ENCODE data around the gene ACTL6B.

Gene ACTL6B

DNA sequence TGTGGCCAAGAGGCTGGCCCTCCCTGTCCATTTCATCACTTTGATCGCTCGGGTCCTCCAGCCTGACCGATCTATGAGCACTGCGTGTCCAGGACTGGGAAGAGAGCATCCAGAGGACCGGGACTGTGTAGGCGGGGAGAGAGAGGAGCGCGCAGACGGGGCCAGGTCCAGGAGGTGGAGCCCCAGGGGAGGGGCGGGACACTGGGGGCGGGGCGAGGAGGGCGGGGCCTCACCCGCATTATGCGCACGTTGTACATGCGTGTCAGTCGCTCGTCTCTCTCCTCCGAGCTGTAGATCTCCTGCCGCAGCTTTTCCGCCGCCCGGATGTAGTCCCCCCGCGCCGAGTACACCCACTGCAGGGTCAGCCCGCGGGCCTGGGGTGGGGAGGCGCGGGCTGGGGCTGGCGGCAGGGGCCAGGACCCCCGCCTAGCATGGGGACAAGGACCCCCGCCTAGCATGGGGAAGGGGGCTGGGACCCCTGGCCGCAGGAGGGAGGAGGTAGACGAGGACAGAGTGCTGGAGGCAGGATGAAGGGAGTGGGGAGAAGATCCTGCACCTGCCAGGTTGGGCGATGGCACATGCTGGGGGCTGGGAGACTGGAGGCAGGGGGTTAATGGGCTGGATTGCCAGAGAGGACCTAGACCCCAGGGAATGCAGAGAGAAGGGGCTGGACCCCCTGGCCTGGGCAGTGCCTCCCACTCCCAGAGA, 29.6 kb downstream of the ACTL6B start:
- peak; percentile 87 for DNase-seq

DNA sequence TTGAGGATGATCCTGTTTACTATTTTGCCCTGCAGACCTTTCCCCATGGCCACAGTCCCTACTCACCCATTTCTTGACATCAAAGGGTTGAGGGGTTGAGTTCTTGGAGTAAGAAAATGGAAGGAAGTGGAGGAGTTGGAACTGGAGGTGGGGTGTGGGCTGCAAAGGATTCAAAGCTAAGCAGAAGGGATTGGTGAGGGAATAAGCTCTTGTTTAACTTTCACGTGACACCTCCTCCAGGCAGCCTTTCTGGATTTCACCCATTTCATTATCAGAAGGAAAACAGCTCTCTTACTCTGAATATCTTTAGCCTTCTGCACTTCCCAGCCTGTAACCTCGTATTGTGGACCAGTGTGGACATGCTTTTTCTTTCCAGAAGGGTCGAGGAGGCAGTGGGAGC, 30.2 kb downstream of the ACTL6B start:
- no peak for DNase-seq

DNA sequence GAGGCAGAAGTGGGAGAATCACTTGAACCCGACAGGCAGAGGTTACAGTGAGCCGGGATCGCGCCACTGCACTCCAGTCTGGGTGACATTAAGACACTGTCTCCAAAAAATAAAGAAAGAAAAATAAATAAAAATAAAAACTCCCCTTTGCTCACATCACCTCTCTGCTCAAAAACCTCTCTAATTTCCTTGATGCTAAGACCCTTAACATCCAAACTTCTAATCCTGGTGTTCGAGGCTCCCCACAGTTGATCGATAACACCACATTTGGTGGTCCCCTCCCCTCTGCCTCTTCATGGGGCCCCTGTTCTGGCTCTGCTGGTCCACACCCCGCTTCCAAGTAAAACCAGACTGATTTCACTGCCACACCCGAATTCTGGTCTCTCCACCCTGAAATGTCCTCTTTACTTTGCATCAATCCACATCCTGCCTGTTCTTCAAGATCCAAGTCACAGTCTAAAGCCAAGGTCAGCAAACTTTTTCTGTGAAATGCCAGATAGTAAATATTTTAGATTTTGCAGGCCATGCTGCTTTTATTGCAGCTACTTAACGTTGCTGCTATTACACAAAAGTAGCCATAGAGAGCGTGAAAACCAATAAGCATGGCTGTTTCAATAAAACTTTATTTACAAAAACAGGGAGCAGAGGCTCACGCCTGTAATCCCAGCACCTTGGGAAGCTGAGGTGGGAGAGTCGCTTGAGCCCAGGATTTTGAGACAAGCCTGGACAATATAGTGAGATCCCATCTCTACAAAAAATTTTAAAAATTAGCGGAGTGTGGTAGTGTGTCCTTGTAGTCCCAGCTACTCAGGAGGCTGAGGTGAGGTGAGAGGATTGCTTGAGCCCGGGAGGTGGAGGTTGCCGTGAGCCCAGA, 32.1 kb downstream of the ACTL6B start:
- no peak for DNase-seq

DNA sequence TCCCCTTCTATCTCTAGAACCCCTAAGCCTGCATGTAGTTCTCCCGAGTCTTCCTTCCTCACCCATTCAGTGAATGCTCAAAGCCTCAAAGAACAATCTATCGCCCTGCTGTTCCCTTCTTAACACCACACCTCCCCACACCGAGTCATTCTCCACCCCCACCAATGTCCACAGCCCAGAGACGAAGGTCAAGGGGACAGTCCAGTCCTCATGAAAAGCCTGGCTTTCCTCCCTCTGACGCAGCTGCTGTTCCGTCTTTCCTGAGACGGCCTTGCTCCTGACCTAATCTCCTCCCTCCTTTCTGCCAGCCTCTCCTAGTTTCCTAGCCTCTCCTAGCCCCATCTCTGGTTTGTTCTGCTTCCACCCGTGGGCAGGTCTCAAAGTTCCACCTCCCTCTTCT, 34.7 kb downstream of the ACTL6B start:
- DNase-seq = no peak

DNA sequence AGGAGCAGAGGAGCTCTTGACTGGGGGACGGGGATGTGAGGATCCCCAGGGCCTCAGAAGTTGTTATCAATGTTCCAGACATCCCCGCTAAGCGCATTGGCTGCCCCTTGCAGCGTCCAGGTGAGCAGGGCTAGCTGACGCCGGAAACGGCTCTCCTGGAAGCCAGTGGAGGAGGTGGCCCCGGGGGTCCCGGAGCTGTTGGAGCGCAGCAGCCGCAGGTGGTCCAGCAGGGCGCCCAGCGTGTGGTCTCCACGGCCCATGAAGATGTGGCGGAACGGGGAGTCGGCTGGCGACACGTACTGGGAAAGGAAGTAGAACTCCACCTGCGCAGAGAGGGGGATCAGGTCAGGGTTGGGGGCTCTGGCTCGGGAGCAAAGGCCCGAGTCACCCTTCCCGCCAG, 35.4 kb downstream of the ACTL6B start:
- no peak for DNase-seq

DNA sequence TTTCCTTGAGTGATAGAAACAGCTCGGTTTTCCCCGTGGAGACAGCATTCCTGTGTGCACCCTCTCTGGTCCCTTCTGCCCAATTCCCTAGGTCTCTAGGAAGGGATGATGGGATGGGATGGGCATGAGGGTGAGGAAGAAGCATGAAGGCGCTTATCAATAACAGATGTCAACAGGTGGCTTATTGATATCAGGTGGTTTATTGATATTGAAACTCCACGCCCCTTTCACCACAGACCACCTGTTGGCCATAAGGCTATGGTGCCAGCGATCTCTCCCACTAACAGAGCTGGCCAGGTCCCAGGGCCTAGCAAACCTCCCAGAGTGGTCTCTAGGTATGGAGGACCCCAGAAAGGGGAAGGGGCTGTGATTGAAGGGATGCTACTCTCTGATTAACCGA, 36.0 kb downstream of the ACTL6B start:
- DNase-seq = no peak

DNA sequence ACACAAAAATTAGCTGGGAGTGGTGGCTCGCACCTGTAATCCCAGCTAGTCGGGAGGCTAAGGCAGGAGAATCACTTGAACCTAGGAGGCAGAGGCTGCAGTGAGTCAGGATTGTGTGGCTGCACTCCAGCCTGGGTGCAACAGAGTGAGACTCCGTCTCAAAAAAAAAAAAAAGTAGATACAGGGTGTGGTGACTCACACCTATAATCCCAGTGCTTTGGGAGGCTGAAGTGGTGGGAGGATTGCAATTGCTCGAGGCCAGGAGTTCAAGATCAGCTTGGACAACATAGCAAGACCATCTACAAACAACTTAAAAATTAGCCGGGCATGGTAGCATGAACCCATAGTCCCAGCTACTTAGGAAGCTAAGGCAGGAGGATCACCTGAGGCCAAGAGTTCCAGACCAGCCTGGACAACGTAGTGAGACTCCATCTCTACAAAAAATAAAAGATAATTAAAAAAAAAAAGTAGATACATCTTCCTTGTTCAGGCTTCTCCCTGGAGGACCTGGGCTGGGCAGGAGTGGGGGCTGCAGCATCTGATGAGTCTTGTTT, 41.9 kb downstream of the ACTL6B start:
- no peak for DNase-seq

DNA sequence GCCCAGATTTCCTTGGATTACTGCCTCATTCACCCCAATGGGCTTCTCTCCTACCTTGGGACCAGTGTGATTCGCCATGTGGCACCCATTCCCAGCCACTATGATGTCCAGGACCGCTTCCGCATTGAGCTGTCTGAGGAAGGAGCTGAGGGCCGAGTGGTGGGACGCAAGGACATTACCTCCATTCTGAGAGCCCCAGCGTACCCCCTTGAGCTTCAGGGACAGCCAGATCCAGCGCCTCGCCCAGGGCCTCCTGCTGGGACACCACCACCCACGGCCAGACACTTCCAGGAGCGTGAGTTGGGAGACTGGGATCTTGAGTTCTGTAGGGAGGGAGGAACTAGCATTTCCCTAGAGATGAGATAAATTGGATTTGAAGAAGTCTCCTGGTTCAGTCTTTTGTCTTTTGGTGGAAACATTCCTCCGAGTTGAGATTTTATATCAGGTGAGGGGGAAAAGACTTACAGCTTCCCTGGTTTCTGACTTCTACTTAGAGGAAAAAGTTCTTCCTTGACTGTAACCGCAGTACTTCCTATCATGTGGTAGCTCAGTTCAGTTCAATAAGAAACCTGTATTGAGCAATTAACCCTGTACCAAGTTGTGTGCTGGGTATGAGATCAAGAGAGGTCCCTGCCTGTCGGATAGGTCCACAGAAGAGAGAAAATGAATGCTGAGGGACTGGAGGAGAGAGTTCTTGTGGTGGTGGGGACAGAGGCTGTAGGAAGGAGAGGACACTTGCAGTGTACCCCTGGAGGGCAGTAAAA, 42.7 kb downstream of the ACTL6B start:
- no peak for DNase-seq

DNA sequence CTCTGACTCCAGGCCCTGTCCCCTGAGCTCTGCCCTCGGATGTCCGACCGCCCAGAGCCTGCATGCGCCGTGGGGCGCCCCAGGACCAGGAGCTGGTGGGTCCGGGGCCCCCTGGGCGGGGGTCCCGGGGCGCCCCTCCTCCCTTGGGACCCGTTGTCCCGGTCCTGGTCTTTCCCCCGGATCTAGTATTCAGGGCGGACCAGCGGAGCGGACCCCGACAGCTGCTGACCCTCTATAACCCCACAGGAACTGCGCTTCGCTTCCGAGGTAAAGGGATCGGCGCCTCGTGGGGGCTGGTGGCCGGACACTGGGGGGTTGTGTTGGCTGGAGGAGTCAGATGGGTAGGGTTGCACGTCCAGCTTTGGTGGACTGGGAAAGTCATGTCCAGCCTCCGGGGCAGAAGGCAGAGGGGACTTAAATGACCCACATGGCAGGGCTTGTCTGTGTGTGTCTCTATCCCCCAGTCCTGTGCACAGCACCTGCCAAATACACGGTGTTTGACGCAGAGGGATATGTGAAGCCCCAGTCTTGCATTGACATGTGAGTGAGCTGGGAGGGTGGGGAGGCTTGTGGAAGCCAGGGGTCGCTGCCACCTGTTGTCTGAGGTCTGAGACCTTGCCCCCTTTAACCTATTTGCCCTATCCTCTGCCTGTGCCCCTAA, 43.4 kb downstream of the ACTL6B start:
- no peak for DNase-seq

DNA sequence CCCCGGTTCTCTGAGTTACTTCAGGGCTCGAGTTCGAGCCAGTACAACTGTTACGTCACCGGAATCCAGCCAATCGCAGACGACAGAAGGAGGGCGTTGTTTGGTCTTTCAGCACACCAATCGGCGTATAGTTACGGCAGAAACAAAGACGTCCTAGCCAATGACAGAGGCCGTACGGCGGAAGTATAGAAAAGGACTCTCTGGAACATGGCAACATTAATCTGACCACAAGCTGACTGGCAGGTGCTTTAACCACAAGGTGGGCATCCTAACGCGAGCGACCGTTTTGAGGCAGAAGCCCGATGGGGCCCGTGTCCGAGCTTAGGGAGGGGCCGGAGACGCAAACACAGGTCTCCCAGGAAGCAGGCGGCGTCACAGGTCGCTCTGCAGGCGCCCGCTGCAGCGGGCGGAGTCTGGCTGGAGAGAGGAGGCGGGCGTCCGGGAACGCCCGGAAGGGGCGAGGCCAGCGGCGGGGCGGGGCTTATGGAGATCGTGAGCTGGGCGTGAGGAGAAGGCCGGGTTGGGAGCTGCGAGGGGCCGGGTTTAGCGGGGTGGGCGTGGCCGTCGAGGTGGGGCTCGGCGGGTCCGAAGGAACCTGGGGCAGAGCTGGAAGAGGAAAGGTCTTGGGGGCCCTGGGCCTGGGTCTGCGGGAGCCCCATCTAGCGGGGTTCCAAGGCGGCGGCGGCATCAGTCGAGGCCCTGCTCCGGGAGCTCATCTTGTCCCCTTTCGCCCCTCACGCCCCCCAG, 44.1 kb downstream of the ACTL6B start, which contains the start of gene MOSPD3:
Gene MOSPD3, plus strand, starts transcription at position 558 of the 747 bp plus-strand sequence. CDS start 252 bp downstream, outside the sequence.
- peak; percentile 100 for DNase-seq

DNA sequence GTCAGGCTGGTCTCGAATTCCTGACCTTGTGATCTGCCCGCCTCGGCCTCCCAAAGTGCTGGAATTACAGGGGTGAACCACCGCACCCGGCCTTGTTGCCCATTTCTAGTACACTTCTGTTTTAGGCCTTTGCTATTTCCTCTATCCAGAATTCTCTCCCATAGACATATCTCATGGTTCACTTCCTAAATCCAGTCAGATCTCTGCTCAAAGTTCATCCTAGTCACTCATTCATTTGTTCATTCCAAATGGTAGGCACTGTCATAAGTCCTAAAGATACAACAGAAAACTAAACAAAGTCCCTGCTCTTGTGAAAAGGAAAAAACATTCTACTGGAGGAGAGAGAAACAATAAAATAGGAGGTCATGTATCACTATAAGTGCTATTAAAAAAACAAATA, 46.3 kb downstream of the ACTL6B start:
- no peak for DNase-seq

DNA sequence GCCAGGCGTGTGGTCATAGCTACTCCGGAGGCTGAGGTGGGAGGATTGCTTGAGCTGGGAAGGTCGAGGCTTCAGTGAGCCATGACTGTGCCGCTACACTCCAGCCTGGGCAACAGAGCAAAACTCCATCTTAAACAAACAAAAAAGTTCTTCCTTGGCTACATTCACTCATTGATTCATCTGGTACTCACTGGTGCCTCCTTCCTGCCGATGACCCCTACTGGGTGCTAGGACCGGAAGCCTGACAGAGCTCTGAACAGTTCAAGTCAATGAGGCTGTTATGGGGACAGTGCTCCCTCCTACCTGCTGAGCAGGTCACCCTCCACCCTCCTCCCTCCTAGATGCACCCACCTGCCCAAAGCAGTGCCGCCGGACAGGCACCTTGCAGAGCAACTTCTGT, 49.1 kb downstream of the ACTL6B start:
- no peak for DNase-seq

DNA sequence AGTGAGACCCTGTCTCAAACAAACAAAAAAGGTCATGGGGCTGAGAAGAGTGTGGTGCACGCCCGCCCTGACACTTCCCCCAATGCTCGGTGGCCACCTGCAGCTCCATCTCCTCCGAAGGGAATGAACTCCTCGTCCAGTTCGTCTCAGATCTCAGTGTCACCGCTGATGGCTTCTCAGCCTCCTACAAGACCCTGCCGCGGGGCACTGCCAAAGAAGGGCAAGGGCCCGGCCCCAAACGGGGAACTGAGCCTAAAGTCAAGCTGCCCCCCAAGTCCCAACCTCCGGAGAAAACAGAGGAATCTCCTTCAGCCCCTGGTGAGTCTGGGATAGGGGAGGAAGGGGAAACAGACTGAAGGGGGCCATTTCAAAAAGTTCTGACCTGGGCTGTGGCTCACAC, 49.9 kb downstream of the ACTL6B start:
- no peak for DNase-seq

DNA sequence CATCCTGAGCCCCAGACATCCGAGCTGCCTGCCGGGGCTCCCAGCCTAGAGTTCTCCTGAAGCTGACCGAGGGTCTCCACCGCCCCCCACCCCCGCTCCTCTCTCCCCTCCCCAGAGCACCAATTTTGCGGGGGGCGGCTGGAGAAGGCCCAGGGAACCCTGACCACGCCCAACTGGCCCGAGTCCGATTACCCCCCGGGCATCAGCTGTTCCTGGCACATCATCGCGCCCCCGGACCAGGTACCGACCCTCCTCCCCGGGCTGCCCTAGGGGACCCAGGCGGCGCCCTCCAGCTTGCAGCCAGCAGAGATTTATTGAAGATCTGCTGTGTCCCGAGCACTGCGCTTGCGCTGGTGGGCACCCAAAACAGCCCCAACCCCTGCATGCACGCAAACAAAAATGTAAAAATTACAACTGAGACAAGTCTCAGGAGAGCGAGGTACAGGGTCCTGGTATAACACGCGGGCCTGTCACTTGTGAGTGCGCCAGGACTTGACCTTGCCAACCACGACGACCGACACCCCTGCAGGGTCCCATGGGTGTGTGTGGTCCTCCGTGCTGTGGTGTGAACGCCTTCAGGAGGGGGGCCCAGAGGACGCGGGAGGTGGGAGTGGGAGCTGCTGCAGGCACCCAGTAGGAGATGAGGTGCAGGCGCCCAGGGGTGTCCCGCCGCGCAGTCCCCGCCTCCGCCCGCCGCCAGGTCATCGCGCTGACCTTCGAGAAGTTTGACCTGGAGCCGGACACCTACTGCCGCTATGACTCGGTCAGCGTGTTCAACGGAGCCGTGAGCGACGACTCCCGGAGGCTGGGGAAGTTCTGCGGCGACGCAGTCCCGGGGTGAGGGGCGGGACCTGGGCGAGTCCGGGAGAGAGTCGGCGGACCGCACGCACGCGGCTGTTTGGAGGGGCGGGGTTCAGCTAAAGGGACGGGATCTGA, 51.0 kb downstream of the ACTL6B start:
- DNase-seq = peak; percentile 62

DNA sequence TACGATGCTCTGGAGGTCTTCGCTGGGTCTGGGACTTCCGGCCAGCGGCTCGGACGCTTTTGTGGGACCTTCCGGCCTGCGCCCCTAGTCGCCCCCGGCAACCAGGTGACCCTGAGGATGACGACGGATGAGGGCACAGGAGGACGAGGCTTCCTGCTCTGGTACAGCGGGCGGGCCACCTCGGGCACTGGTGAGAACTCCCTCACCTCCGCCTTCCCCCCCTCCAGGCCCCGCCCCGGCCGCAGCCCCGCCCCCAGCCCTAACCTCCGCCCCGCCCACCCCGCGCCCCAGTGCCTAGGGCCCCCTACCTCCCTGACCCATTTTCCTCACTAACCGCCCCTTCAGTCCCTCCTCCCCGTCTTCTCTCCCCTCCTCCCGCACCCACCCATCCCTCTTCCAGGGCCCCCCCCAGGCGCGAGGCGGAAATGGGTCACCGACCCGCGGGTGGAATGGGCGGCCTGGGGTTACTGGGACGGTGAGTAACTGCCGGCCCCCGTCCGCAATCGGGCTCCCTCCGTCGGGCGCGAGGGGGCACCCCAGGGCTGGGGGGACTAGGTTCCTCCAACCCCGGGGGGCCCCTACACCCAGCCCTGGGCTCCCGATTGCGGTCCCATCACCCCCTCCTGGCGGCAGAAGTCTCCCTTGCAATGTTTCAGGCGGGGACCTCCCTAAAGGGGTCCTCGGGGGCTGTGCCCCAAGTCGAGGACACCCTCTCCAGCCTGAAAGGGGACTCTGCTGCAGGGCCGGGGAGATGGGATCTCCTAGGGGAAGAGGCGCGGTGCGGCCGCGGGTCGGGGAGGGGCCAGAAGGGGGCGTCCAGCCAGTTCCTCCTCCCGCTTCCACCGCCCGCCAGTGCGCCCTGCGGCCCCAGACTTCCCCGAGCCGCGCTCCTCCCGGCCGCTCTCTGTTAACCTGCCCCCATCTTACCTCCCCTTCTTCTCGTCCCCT, 51.9 kb downstream of the ACTL6B start:
- peak; percentile 88 for DNase-seq

DNA sequence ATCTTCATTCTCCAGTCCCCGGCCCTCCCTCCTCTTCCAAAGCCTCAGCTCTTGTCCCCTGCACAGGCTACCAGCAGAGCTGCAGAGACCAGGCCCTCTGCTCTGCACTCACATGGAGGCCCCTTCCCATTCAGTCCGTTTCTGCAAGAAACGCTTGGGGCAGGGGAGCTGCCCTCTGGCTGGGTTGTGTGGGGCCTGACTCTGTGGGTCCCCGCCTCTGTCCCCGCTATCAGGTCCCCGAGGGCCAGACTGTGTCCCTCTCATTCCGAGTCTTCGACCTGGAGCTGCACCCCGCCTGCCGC, 52.6 kb downstream of the ACTL6B start:
- peak; percentile 82 for DNase-seq

DNA sequence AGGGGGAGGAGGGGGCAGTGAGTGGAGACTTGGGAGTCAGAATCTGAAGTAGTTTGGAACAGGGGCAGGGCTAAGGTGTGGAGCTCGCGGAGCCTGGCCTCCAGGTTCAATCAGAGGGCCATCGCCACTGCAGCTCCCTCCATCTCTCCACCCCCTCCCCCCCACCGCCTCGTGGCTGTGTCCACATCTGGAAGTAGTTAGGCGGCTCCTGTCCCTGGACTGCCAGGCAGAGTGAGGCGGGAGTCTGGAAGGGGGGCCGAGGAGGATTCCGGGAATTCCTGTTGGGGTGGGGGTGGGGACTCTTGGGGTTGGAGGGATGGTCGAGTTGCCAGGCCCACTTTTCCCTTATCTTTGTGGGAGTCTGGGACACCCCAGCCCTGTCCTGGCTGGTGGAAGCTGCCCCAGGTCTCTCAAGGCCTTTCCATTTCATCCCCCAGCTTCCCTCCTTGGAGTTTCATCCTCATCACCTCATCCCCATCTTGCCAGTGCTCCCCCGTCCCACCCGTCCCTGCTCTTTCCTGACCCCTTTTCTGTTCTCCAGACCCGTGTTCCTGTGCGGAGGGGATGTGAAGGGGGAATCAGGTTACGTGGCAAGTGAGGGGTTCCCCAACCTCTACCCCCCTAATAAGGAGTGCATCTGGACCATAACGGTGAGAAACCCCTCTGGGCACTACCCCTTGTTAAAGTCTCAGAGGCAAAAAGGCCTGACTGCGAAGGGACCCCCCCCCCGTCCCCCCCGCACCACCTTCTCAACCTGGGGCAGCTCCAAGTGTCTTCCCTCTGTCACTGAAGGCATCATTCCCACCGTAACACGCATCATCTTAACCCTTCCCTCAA, 53.1 kb downstream of the ACTL6B start:
- DNase-seq = peak; percentile 86

DNA sequence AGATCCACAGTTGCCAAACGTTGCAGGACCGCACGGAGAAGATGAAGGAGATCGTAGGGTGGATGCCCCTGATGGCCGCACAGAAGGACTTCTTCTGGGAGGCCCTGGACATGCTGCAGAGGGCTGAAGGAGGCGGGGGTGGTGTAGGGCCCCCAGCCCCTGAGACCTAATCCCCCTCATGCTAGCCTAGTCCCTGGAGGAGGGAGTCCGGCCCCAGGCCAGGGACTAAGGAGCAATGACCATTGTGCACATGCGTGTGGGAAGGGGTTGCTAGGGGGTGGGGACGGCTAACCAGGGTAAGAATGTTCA, 55.6 kb downstream of the ACTL6B start:
- no peak for DNase-seq
